Heart left ventricle (tissue), 16 donors: ENCODE data around the gene HES6. TPM values are rescaled to one million over a fixed set of nuclear protein-coding genes. Genes with fewer than 3 reads are reported as not detected.
A peak's percentile ranks its signal among the peaks of the same experiment; 100 is the strongest.

Source experiments
- ATAC-seq, 4 donors: fragments of 200-7000 bp; cut with Tn5 transposase; one replicate each; pipeline ENCODE4 v1.9.1; 2020 to 2022; ENCODE audit warnings: moderate library complexity in 4 of 4, mild to moderate bottlenecking in 3 of 4, moderate number of reproducible peaks in 1 of 4
- DNase-seq, 5 donors: peaks; one replicate each; pipeline ENCODE4 v3.0.0-alpha.2; 2020
- H3K27ac ChIP-seq, 12 donors: fragments of 200-600 bp; sonication (generic) in 4 of 12; one replicate each; pipeline versions ENCODE4 v1.5.0 to v1.8.0; 2016 to 2022; ENCODE audit warnings: mild to moderate bottlenecking in 2 of 12
- H3K27me3 ChIP-seq, 9 donors: fragments of 200-600 bp; sonication (generic) in 2 of 9; one replicate each; pipeline versions ENCODE4 v1.5.1 to v1.8.0; 2016 to 2022; ENCODE audit warnings: mild to moderate bottlenecking in 3 of 9
- H3K36me3 ChIP-seq, 9 donors: fragments of 200-600 bp; sonication (generic) in 2 of 9; one replicate each; pipeline versions ENCODE4 v1.5.0 to v1.8.0; 2018 to 2022; ENCODE audit warnings: mild to moderate bottlenecking in 2 of 9
- H3K4me1 ChIP-seq, 12 donors: fragments of 200-600 bp; sonication (generic) in 4 of 12; one replicate each; pipeline versions ENCODE4 v1.5.0 to v1.8.0; 2016 to 2022; ENCODE audit warnings: mild to moderate bottlenecking in 3 of 12
- H3K4me3 ChIP-seq, 12 donors: fragments of 200-600 bp; sonication (generic) in 4 of 12; one replicate each; pipeline versions ENCODE4 v1.5.0 to v1.8.0; 2017 to 2022; ENCODE audit warnings: mild to moderate bottlenecking in 9 of 12, moderate library complexity in 4 of 12
- H3K9me3 ChIP-seq, 12 donors: fragments of 200-600 bp; sonication (generic) in 4 of 12; one replicate each; pipeline versions ENCODE4 v1.5.0 to v1.8.0; 2016 to 2022; ENCODE audit warnings: mild to moderate bottlenecking in 1 of 12
- CTCF ChIP-seq, 12 donors: fragments of 200-600 bp; sonication (generic) in 4 of 12; IDR thresholded peaks; one replicate each; pipeline versions ENCODE4 v1.5.0 to v1.8.0; 2018 to 2022; ENCODE audit warnings: antibody characterized with exemption in 12 of 12, mild to moderate bottlenecking in 5 of 12
- POLR2A ChIP-seq, 2 donors: fragments of 450-650 bp; IDR thresholded peaks; one replicate each; pipeline ENCODE4 v1.6.1; 2017; ENCODE audit warnings: antibody characterized with exemption in 2 of 2, mild to moderate bottlenecking in 2 of 2, moderate library complexity in 2 of 2
- WGBS, 4 donors: extraction: QIAGEN DNeasy Blood & Tissue Kit in 2 of 4; methylation state at CpG; one replicate each; pipeline versions ENCODE4 v1.1.5 to v1.1.7; 2013 to 2018; 5-methylcytosine and 5-hydroxymethylcytosine counted together
- intact Hi-C, 10 donors: fragments of 100-400 bp; cut with DNase I; formaldehyde crosslinking; loops; one replicate each; pipeline versions ENCODE4 v1.11.1 to v1.14.2; 2022
- polyA plus RNA-seq, 2 donors: library from polyadenylated mRNA; stranded (reverse); fragments of 200-250 nt; gene quantifications; one replicate each; pipeline ENCODE4 v1.2.3, GENCODE V29; 2013
- total RNA-seq, 9 donors: library from RNA; depleted of rRNA in 2 of 9; stranded (reverse); fragments of >200 nt in 2 of 9; fragmentation: NEBNext Ultra II Directional in 3 of 9; extraction: Animal tissue kit (Norgen Biotek cat#: 25700) in 3 of 9; gene quantifications; one replicate each; pipeline versions ENCODE4 v1.1.0 to v1.2.4, GENCODE V29; 2016 to 2023
- donor health status: ischemic (EF 13 %, LVEDD 7.1; RV severe dilation, severe dysfunction).
- donor health status: healthy with polysubstance abuse.
- donor health status: DM: no; HTN: yes; CAD: no.
- donor health status: DM: no; HTN: no; CAD: no.
- donor health status: ischemic (EF 25% LVEDD 6.9; RV normal size, moderate dysfunction).
- donor health status: ischemic (EF 25% LVEDD 5.7; RV mildly dilated, moderate dysfunction).
- donor health status: healthy.
- donor health status: DM: yes; HTN: yes; CAD: no.
- donor health status: ischemic (EF 35%, LVEDD 5.7; RV mildly dilated, moderate dysfunction).
- donor health status: nonischemic (EF 11% LVEDD 7.7; RV severe dilation, severe dysfunction).
- donor health status: DM: yes; HTN: yes; CAD: no.
- donor health status: PGD.
- donor health status: ischemic (EF 29% LVEDD 5.4; RV normal size, mild dysfunction).
- donor health status: nonischemic (EF 23%, LVEDD 6.1; RV moderate dilation, normal function).

The HES6 gene
- total and polyA plus RNA-seq, 11 donors, result 0.45 to 9.1 (median 3.6) TPM

GRCh38 chr2:238235331-238235732 is 4.5 kb downstream of the HES6 start:
- Histone ChIP-seq H3K27ac (no peak overlapping the region), H3K4me3 (no peak overlapping the region), H3K27me3 (peaks cover 0 to 25% (median 7%) of the 10 kb centered on the region in 9 donors), H3K4me1 (peaks cover 0 to 27% (median 11%) of the 10 kb centered on the region in 12 donors), H3K9me3 (no peaks in the 10 kb centered on the region), H3K36me3 (no peaks in the 10 kb centered on the region)
- WGBS, 4 donors, result 71 to 84% (median 82%) methylated on average over 11 of the region's 11 CpGs
- ATAC-seq, result no peak
- DNase-seq, result no peak
- intact Hi-C loops, result loop anchor here in 1 of 10 donors (5.0 kb wide), 1 partner anchor 33 kb away; the partner anchor contains the start of gene ILKAP
- TF ChIP-seq CTCF (IDR thresholded peaks at IDR 0.05) (no peak), POLR2A (IDR thresholded peaks at IDR 0.05) (no peak)

- Histone ChIP-seq H3K27me3 (peaks cover 0 to 16% (median 1%) of the 10 kb centered on the region in 9 donors), H3K9me3 (no peaks in the 10 kb centered on the region), H3K36me3 (no peaks in the 10 kb centered on the region), H3K4me3 (no peak overlapping the region), H3K4me1 (peaks cover 0 to 22% (median 5%) of the 10 kb centered on the region in 12 donors), H3K27ac (no peak overlapping the region)
- ATAC-seq, result no peak
- intact Hi-C loops, result no loop called here
- no peak for TF ChIP-seq CTCF (IDR thresholded peaks at IDR 0.05)
- no peak for TF ChIP-seq POLR2A (IDR thresholded peaks at IDR 0.05)
- DNase-seq, result no peak
- 79 to 90% (median 84%) methylated on average over 12 of the region's 12 CpGs for WGBS, 4 donors
Measured at GRCh38 chr2:238233625-238234024, 6.2 kb downstream of the HES6 start.

GRCh38 chr2:238231809-238232208 is 8.0 kb downstream of the HES6 start:
- no peak for DNase-seq
- no peak for ATAC-seq
- peak overlapping the region in 10 of 12 donors; percentile 43 to 69 (median 60) for H3K4me3 ChIP-seq
- H3K9me3 ChIP-seq, result no peaks in the 10 kb centered on the region
- WGBS, 4 donors, result 57 to 64% (median 61%) methylated on average over 21 of the region's 21 CpGs
- no peaks in the 10 kb centered on the region for H3K27me3 ChIP-seq
- intact Hi-C loops, result no loop called here
- no peak overlapping the region for H3K27ac ChIP-seq
- TF ChIP-seq CTCF (IDR thresholded peaks at IDR 0.05), result no peak
- peaks cover 0 to 22% (median 5%) of the 10 kb centered on the region in 12 donors for H3K4me1 ChIP-seq
- H3K36me3 ChIP-seq, result no peaks in the 10 kb centered on the region

- Histone ChIP-seq H3K27me3 (no peaks in the 10 kb centered on the region), H3K4me3 (peak overlapping the region; percentile 24 to 69 (median 58)), H3K9me3 (no peaks in the 10 kb centered on the region), H3K27ac (peak overlapping the region in 4 of 12 donors; percentile 43 to 76 (median 54)), H3K36me3 (no peaks in the 10 kb centered on the region), H3K4me1 (peaks cover 0 to 22% (median 5%) of the 10 kb centered on the region in 12 donors)
- TF ChIP-seq CTCF (IDR thresholded peaks at IDR 0.05), result peak in 2 of 12 donors; percentile 5 to 25
- peak in 1 of 2 donors; percentile 40 for TF ChIP-seq POLR2A (IDR thresholded peaks at IDR 0.05)
- intact Hi-C loops, result no loop called here
- DNase-seq, result peak; percentile 73 to 84 (median 77)
- WGBS, 4 donors, result 8 to 17% (median 9%) methylated on average over 39 to 46 of the region's 46 CpGs
- peak; percentile 42 to 84 (median 72) for ATAC-seq
Measured at GRCh38 chr2:238231251-238231793, 8.5 kb downstream of the HES6 start.
